IPS-11a (cell line): ENCODE data around the gene AKAP1.

Source experiments
- H3K4me3 ChIP-seq: one replicate; pipeline ENCODE4 v1.5.1; 2013; ENCODE audit warnings: low read depth, low read length, control low read depth

Gene AKAP1

GRCh38 chr17:57104461-57105175, 19.6 kb downstream of the AKAP1 start:
- H3K4me3 ChIP-seq = no peak overlapping the region

- no peak overlapping the region for H3K4me3 ChIP-seq
These were observed 20.5 kb downstream of the AKAP1 start for GRCh38 chr17:57105591-57105990.

- H3K4me3 ChIP-seq = no peak overlapping the region
These were observed 21.2 kb downstream of the AKAP1 start for GRCh38 chr17:57106107-57106835.

- H3K4me3 ChIP-seq = no peak overlapping the region
These were observed 21.9 kb downstream of the AKAP1 start for GRCh38 chr17:57106836-57107497.

- H3K4me3 ChIP-seq = no peak overlapping the region
These were observed 22.6 kb downstream of the AKAP1 start for GRCh38 chr17:57107498-57108101.

GRCh38 chr17:57108671-57109392, 23.8 kb downstream of the AKAP1 start:
- no peak overlapping the region for H3K4me3 ChIP-seq

- no peak overlapping the region for H3K4me3 ChIP-seq
These were observed 24.5 kb downstream of the AKAP1 start for GRCh38 chr17:57109393-57110151.

- no peak overlapping the region for H3K4me3 ChIP-seq
These were observed 25.1 kb downstream of the AKAP1 start for GRCh38 chr17:57110152-57110542.

- H3K4me3 ChIP-seq = no peak overlapping the region
These were observed 25.7 kb downstream of the AKAP1 start for GRCh38 chr17:57110579-57111325.

- no peak overlapping the region for H3K4me3 ChIP-seq
These were observed 26.3 kb downstream of the AKAP1 start for GRCh38 chr17:57111386-57111785.

- H3K4me3 ChIP-seq = no peak overlapping the region
These were observed 28.0 kb downstream of the AKAP1 start for GRCh38 chr17:57113011-57113410.

- H3K4me3 ChIP-seq = no peak overlapping the region
These were observed 28.6 kb downstream of the AKAP1 start for GRCh38 chr17:57113656-57114055.

- H3K4me3 ChIP-seq = no peak overlapping the region
These were observed 29.1 kb downstream of the AKAP1 start for GRCh38 chr17:57114085-57114673.

GRCh38 chr17:57115377-57115776, 30.3 kb downstream of the AKAP1 start:
- H3K4me3 ChIP-seq = no peak overlapping the region

- no peak overlapping the region for H3K4me3 ChIP-seq
These were observed 30.9 kb downstream of the AKAP1 start for GRCh38 chr17:57115916-57116315.

- no peak overlapping the region for H3K4me3 ChIP-seq
These were observed 32.8 kb downstream of the AKAP1 start for GRCh38 chr17:57117798-57118197.

GRCh38 chr17:57120814-57121213, 35.8 kb downstream of the AKAP1 start:
- H3K4me3 ChIP-seq = no peak overlapping the region

- H3K4me3 ChIP-seq = no peak overlapping the region
These were observed 36.4 kb downstream of the AKAP1 start for GRCh38 chr17:57121308-57122042.
